ENCODE data around the gene NOL6. TPM values are rescaled to one million over a fixed set of nuclear protein-coding genes. Genes with fewer than 3 reads are reported as not detected.

The NOL6 gene
- total RNA-seq, 6 experiments from 2014 or later = 12.3 to 26.1 (median 15.4) TPM

GRCh38 chr9:33433871-33434270 is 39.9 kb downstream of the NOL6 start:
- no peaks in the 10 kb centered on the region for H3K27me3 ChIP-seq
- H3K36me3 ChIP-seq = no peaks in the 10 kb centered on the region
- DNase-seq (no peak), ATAC-seq (no peak)
- no peak overlapping the region for H3K27ac ChIP-seq
- H3K4me1 ChIP-seq = peaks cover 0 to 11% (median 0%) of the 10 kb centered on the region in 4 donors
- intact Hi-C loops (cut with DNase I) = no loop called here
- no peak for TF ChIP-seq POLR2A (IDR thresholded peaks at IDR 0.05)
- H3K9me3 ChIP-seq = no peaks in the 10 kb centered on the region
- WGBS (ENCODE audit: insufficient coverage, low coverage, low lambda C conversion rate, missing lambda C conversion rate) = 88% methylated on average over 4 of the region's 8 CpGs
- no peak overlapping the region for H3K4me3 ChIP-seq

- intact Hi-C loops (cut with DNase I) = no loop called here
- WGBS (ENCODE audit: insufficient coverage, low coverage, low lambda C conversion rate, missing lambda C conversion rate) = 63% methylated on average over 2 of the region's 2 CpGs
- no peak overlapping the region for H3K27ac ChIP-seq
- no peak overlapping the region for H3K4me3 ChIP-seq
- TF ChIP-seq POLR2A (IDR thresholded peaks at IDR 0.05) (no peak), CTCF (IDR thresholded peaks at IDR 0.05) (no peak)
- H3K27me3 ChIP-seq = no peaks in the 10 kb centered on the region
- H3K36me3 ChIP-seq = no peaks in the 10 kb centered on the region
- DNase-seq (no peak), ATAC-seq (peak; percentile 43 to 73 (median 54))
- no peaks in the 10 kb centered on the region for H3K9me3 ChIP-seq
- H3K4me1 ChIP-seq = peaks cover 0 to 11% (median 0%) of the 10 kb centered on the region in 4 donors
Observed at GRCh38 chr9:33431420-33431819, 42.3 kb downstream of the NOL6 start.

GRCh38 chr9:33430942-33431341 is 42.8 kb downstream of the NOL6 start:
- no peaks in the 10 kb centered on the region for H3K9me3 ChIP-seq
- WGBS (ENCODE audit: insufficient coverage, low coverage, low lambda C conversion rate, missing lambda C conversion rate) = no CpG with 5 or more reads among the region's 1 CpG
- H3K27ac ChIP-seq = no peak overlapping the region
- no peaks in the 10 kb centered on the region for H3K27me3 ChIP-seq
- DNase-seq = no peak
- peak in 3 of 4 donors; percentile 12 to 64 (median 16) for ATAC-seq
- H3K36me3 ChIP-seq = no peaks in the 10 kb centered on the region
- intact Hi-C loops (cut with DNase I) = no loop called here
- H3K4me3 ChIP-seq = no peak overlapping the region
- TF ChIP-seq CTCF (IDR thresholded peaks at IDR 0.05) (no peak), POLR2A (IDR thresholded peaks at IDR 0.05) (no peak)
- peaks cover 0 to 11% (median 0%) of the 10 kb centered on the region in 4 donors for H3K4me1 ChIP-seq

- 35% methylated on average over 3 of the region's 3 CpGs for WGBS (ENCODE audit: insufficient coverage, low coverage, low lambda C conversion rate, missing lambda C conversion rate)
- no peak overlapping the region for H3K27ac ChIP-seq
- no peaks in the 10 kb centered on the region for H3K36me3 ChIP-seq
- H3K27me3 ChIP-seq = no peaks in the 10 kb centered on the region
- no peak overlapping the region for H3K4me3 ChIP-seq
- H3K9me3 ChIP-seq = no peaks in the 10 kb centered on the region
- H3K4me1 ChIP-seq = peaks cover 0 to 15% (median 0%) of the 10 kb centered on the region in 4 donors
- TF ChIP-seq POLR2A (IDR thresholded peaks at IDR 0.05) = no peak
- no peak for TF ChIP-seq CTCF (IDR thresholded peaks at IDR 0.05)
- ATAC-seq (peak in 3 of 4 donors; percentile 46 to 75 (median 51)), DNase-seq (no peak)
- intact Hi-C loops (cut with DNase I) = no loop called here
Observed at GRCh38 chr9:33429256-33429985, 44.3 kb downstream of the NOL6 start.

- Histone ChIP-seq H3K4me3 (no peak overlapping the region), H3K9me3 (no peaks in the 10 kb centered on the region), H3K27me3 (no peaks in the 10 kb centered on the region), H3K4me1 (peaks cover 0 to 15% (median 0%) of the 10 kb centered on the region in 4 donors), H3K36me3 (no peaks in the 10 kb centered on the region), H3K27ac (no peak overlapping the region)
- TF ChIP-seq POLR2A (IDR thresholded peaks at IDR 0.05) (no peak), CTCF (IDR thresholded peaks at IDR 0.05) (no peak)
- ATAC-seq (peak in 1 of 4 donors; percentile 19), DNase-seq (no peak)
- intact Hi-C loops (cut with DNase I) = no loop called here
- 100% methylated on average over 2 of the region's 7 CpGs for WGBS (ENCODE audit: insufficient coverage, low coverage, low lambda C conversion rate, missing lambda C conversion rate)
Observed at GRCh38 chr9:33426843-33427293, 46.9 kb downstream of the NOL6 start.
